ENCODE measurements around the gene TSR1. TPM values are rescaled to one million over a fixed set of nuclear protein-coding genes. Genes with fewer than 3 reads are reported as not detected.

Gene TSR1
- total RNA-seq, 4 donors from 2014 or later = 3.0 to 18.9 (median 14.4) TPM

GRCh38 chr17:2373179-2373578 is 36.9 kb upstream of the TSR1 start:
- H3K9me3 ChIP-seq = no peaks in the 10 kb centered on the region
- H3K36me3 ChIP-seq = no peaks in the 10 kb centered on the region
- no peak overlapping the region for H3K27ac ChIP-seq
- WGBS, 2 donors (ENCODE audit: low coverage in 1 of 2) = 80 to 95% methylated on average over 2 to 18 of the region's 18 CpGs
- no peak for DNase-seq
- peaks cover 0 to 3% (median 1%) of the 10 kb centered on the region in 4 donors for H3K4me1 ChIP-seq
- in situ Hi-C loops (cut with MboI; ENCODE audit: low pct_ligation_motif_present in 1 of 4, low pct_unique_long_range_greater_than_20kb in 1 of 4, low sequenced_read_pairs in 3 of 4) (loop anchor here in 1 of 4 donors (10.0 kb wide), 1 partner anchor 52 kb away; no protein-coding TSS in a partner anchor), intact Hi-C loops (cut with DNase I; ENCODE audit: low total_unique reads) (no loop called here)
- TF ChIP-seq POLR2A (IDR thresholded peaks at IDR 0.05) (no peak), CTCF (IDR thresholded peaks at IDR 0.05) (no peak)
- no peaks in the 10 kb centered on the region for H3K27me3 ChIP-seq
- H3K4me3 ChIP-seq = no peak overlapping the region

GRCh38 chr17:2372681-2373080 is 36.4 kb upstream of the TSR1 start:
- H3K27me3 ChIP-seq = no peaks in the 10 kb centered on the region
- H3K9me3 ChIP-seq = no peaks in the 10 kb centered on the region
- peaks cover 0 to 3% (median 1%) of the 10 kb centered on the region in 4 donors for H3K4me1 ChIP-seq
- no peak for DNase-seq
- intact Hi-C loops (cut with DNase I; ENCODE audit: low total_unique reads) = no loop called here
- no peak overlapping the region for H3K4me3 ChIP-seq
- no peaks in the 10 kb centered on the region for H3K36me3 ChIP-seq
- whole genome bisulfite sequencing, 2 donors (ENCODE audit: low coverage in 1 of 2) = 95% methylated on average over 16 of the region's 16 CpGs; no CpG with 5 or more reads in 1 of the 2 donors
- H3K27ac ChIP-seq = no peak overlapping the region
- TF ChIP-seq EP300 (IDR thresholded peaks at IDR 0.05; ENCODE audit: low read depth) (no peak), POLR2AphosphoS5 (IDR thresholded peaks at IDR 0.05) (no peak), POLR2A (IDR thresholded peaks at IDR 0.05) (no peak), CTCF (IDR thresholded peaks at IDR 0.05) (no peak)
- in situ Hi-C loops (cut with MboI; ENCODE audit: low pct_ligation_motif_present in 1 of 4, low pct_unique_long_range_greater_than_20kb in 1 of 4, low sequenced_read_pairs in 3 of 4) = loop anchor here in 1 of 4 donors (10.0 kb wide), 1 partner anchor 52 kb away; no protein-coding TSS in a partner anchor

- in situ Hi-C loops (cut with MboI; ENCODE audit: low pct_ligation_motif_present in 1 of 4, low pct_unique_long_range_greater_than_20kb in 1 of 4, low sequenced_read_pairs in 3 of 4) = loop anchor here in 1 of 4 donors (10.0 kb wide), 1 partner anchor 53 kb away; no protein-coding TSS in a partner anchor
- Histone ChIP-seq H3K9me3 (no peaks in the 10 kb centered on the region), H3K4me3 (no peak overlapping the region), H3K36me3 (no peaks in the 10 kb centered on the region), H3K4me1 (peaks cover 0 to 3% (median 1%) of the 10 kb centered on the region in 4 donors), H3K27me3 (no peaks in the 10 kb centered on the region), H3K27ac (no peak overlapping the region)
- intact Hi-C loops (cut with DNase I; ENCODE audit: low total_unique reads) = no loop called here
- TF ChIP-seq POLR2AphosphoS5 (IDR thresholded peaks at IDR 0.05) (no peak), POLR2A (IDR thresholded peaks at IDR 0.05) (no peak), EP300 (IDR thresholded peaks at IDR 0.05; ENCODE audit: low read depth) (no peak), CTCF (IDR thresholded peaks at IDR 0.05) (no peak)
- no peak for DNase-seq
- 94 to 100% methylated on average over 5 to 26 of the region's 26 CpGs for WGBS, 2 donors (ENCODE audit: low coverage in 1 of 2)
Observed at GRCh38 chr17:2372180-2372579, 35.9 kb upstream of the TSR1 start.

- Histone ChIP-seq H3K36me3 (no peaks in the 10 kb centered on the region), H3K9me3 (no peaks in the 10 kb centered on the region), H3K4me1 (peaks cover 0 to 3% (median 1%) of the 10 kb centered on the region in 4 donors), H3K27ac (no peak overlapping the region), H3K27me3 (no peaks in the 10 kb centered on the region), H3K4me3 (no peak overlapping the region)
- DNase-seq = no peak
- in situ Hi-C loops (cut with MboI; ENCODE audit: low pct_ligation_motif_present in 1 of 4, low pct_unique_long_range_greater_than_20kb in 1 of 4, low sequenced_read_pairs in 3 of 4) (loop anchor here in 1 of 4 donors (10.0 kb wide), 1 partner anchor 53 kb away; no protein-coding TSS in a partner anchor), intact Hi-C loops (cut with DNase I; ENCODE audit: low total_unique reads) (no loop called here)
- 92 to 100% methylated on average over 8 to 30 of the region's 30 CpGs for WGBS, 2 donors (ENCODE audit: low coverage in 1 of 2)
- no peak for TF ChIP-seq CTCF (IDR thresholded peaks at IDR 0.05)
- no peak for TF ChIP-seq POLR2AphosphoS5 (IDR thresholded peaks at IDR 0.05)
- TF ChIP-seq POLR2A (IDR thresholded peaks at IDR 0.05) = no peak
- no peak for TF ChIP-seq EP300 (IDR thresholded peaks at IDR 0.05; ENCODE audit: low read depth)
Observed at GRCh38 chr17:2371183-2372130, 35.2 kb upstream of the TSR1 start.
